ENCODE results near the gene PDSS2. TPM values are rescaled to one million over a fixed set of nuclear protein-coding genes. Genes with fewer than 3 reads are reported as not detected.

Gene PDSS2
- polyA plus RNA-seq, 1 of the 3 experiments (the other 2 are of a cell fraction): 5.6 TPM

DNA sequence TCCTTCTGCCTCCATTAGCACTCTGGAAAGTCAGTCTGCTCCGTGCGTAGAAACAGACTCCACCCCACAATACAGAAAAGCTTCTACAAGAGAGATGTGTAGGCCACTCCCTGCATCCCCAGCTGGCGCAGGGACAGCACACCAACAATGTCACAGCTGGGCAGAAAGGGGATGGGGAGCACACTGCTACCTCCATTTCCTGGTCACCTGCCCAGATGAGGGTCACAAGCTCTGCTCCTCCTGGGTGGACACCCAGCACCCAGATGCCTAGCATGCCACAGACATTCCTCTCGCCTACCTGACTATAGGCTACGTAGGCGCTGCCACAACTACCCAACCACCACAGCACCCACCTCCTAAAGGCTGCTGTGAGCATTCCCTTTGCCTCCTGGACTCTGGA is 356.3 kb downstream of the PDSS2 start:
- Histone ChIP-seq H3K9ac (no peak overlapping the region), H3K4me2 (no peak overlapping the region), H3K27me3 (ENCODE audit: insufficient read depth) (no peaks in the 10 kb centered on the region), H3K4me3 (ENCODE audit: low read depth in 2 of 2, low read length in 1 of 2) (no peak overlapping the region), H3F3A (replicated peaks; ENCODE audit: insufficient read depth) (no peaks in the 10 kb centered on the region), H3K9me2 (no peaks in the 10 kb centered on the region), H2AFZ (ENCODE audit: low read depth) (no peak overlapping the region), H4K20me1 (ENCODE audit: insufficient read depth) (no peaks in the 10 kb centered on the region), H3K9me3 (no peaks in the 10 kb centered on the region), H3K27ac (ENCODE audit: low read depth in 2 of 2, low read length in 1 of 2) (no peak overlapping the region), H3K4me1 (ENCODE audit: control insufficient read depth in 1 of 2, insufficient read depth in 2 of 2, low read depth in 1 of 2, low read length in 1 of 2) (no peaks in the 10 kb centered on the region; a peak in 1 of 4 replicates), H3K36me3 (replicated peaks in 1 of 2; ENCODE audit: control insufficient read depth in 1 of 2, insufficient read depth in 2 of 2, low read length in 1 of 2) (no peaks in the 10 kb centered on the region), H3K79me2 (ENCODE audit: insufficient read depth) (no peaks in the 10 kb centered on the region)
- 95% methylated on average over 6 of the region's 6 CpGs for WGBS (ENCODE audit: low lambda C conversion rate)
- CTCF ChIA-PET: interaction anchor here (0.6 to 2.3 kb wide), 4 partner anchors 11 to 124 kb away, joined by 3 to 12 read pairs (median 4); no protein-coding TSS in a partner anchor
- DNase-seq: no peak
- POLR2A ChIA-PET: interaction anchor here (0.7 to 1.5 kb wide), 2 partner anchors 11 to 57 kb away, joined by 3 to 4 read pairs; no protein-coding TSS in a partner anchor
- TF ChIP-seq EZH2phosphoT487 (IDR thresholded peaks at IDR 0.05; ENCODE audit: borderline replicate concordance, low read depth) (no peak), GATA2 (CRISPR knock-in tag; IDR thresholded peaks at IDR 0.05) (no peak), POLR2AphosphoS5 (IDR thresholded peaks at IDR 0.05; ENCODE audit: low read depth, low read length) (no peak), CTCF (IDR thresholded peaks at IDR 0.05) (no peak), FOXM1 (IDR thresholded peaks at IDR 0.05; ENCODE audit: low read depth) (no peak), IRF3 (IDR thresholded peaks at IDR 0.05; ENCODE audit: low read depth, low read length) (no peak), MXI1 (IDR thresholded peaks at IDR 0.05; ENCODE audit: low read depth, low read length) (no peak), RAD21 (IDR thresholded peaks at IDR 0.05; ENCODE audit: low read length) (no peak), GABPA (IDR thresholded peaks at IDR 0.05; ENCODE audit: low read depth) (no peak), SMC3 (IDR thresholded peaks at IDR 0.05; ENCODE audit: low read depth, low read length) (no peak), NRF1 (IDR thresholded peaks at IDR 0.05; ENCODE audit: low read depth, low read length) (no peak), RCOR1 (IDR thresholded peaks at IDR 0.05; ENCODE audit: low read length) (no peak), FOXJ3 (CRISPR knock-in tag; IDR thresholded peaks at IDR 0.05) (no peak)
- TF ChIP-seq, protein P1, sequence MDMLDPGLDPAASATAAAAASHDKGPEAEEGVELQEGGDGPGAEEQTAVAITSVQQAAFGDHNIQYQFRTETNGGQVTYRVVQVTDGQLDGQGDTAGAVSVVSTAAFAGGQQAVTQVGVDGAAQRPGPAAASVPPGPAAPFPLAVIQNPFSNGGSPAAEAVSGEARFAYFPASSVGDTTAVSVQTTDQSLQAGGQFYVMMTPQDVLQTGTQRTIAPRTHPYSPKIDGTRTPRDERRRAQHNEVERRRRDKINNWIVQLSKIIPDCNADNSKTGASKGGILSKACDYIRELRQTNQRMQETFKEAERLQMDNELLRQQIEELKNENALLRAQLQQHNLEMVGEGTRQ (IDR thresholded peaks at IDR 0.05; ENCODE audit: borderline replicate concordance, low read depth, low read length): no peak
- TF ChIP-seq, protein P2, sequence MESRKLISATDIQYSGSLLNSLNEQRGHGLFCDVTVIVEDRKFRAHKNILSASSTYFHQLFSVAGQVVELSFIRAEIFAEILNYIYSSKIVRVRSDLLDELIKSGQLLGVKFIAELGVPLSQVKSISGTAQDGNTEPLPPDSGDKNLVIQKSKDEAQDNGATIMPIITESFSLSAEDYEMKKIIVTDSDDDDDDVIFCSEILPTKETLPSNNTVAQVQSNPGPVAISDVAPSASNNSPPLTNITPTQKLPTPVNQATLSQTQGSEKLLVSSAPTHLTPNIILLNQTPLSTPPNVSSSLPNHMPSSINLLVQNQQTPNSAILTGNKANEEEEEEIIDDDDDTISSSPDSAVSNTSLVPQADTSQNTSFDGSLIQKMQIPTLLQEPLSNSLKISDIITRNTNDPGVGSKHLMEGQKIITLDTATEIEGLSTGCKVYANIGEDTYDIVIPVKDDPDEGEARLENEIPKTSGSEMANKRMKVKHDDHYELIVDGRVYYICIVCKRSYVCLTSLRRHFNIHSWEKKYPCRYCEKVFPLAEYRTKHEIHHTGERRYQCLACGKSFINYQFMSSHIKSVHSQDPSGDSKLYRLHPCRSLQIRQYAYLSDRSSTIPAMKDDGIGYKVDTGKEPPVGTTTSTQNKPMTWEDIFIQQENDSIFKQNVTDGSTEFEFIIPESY (IDR thresholded peaks at IDR 0.05; ENCODE audit: borderline replicate concordance, low read depth): no peak

Small RNAs within 50 kb of the gene (small RNA-seq; reads per million reads assigned to genes)
- gene AL591516.1 (0 reads per million in 7 experiments), gene RNU6-1299P (0 reads per million in 7 experiments)

Other genes starting within 250 kb of the PDSS2 start
- 0.21 and 0.61 TPM in 2 replicates for gene SOBP, start 30.6 kb upstream of the PDSS2 start, polyA plus RNA-seq (2012; rRNA removed)